GM23248 (cell line): ENCODE measurements around the gene PEX14.

Source experiments
- EZH2 ChIP-seq: fragments of 200-600 bp; sonication (generic); IDR thresholded peaks from 2 replicates; pipeline ENCODE4 v1.6.1; 2018; ENCODE audit warnings: antibody characterized with exemption, mild to moderate bottlenecking; ENCODE audit not compliant: insufficient read depth, poor library complexity, severe bottlenecking
- EZH2phosphoT487 ChIP-seq: fragments of 200-600 bp; sonication (generic); IDR thresholded peaks from 2 replicates; pipeline ENCODE4 v1.6.1; 2018; ENCODE audit warnings: antibody characterized with exemption, moderate library complexity, mild to moderate bottlenecking, low read depth; ENCODE audit not compliant: insufficient read depth

DNA sequence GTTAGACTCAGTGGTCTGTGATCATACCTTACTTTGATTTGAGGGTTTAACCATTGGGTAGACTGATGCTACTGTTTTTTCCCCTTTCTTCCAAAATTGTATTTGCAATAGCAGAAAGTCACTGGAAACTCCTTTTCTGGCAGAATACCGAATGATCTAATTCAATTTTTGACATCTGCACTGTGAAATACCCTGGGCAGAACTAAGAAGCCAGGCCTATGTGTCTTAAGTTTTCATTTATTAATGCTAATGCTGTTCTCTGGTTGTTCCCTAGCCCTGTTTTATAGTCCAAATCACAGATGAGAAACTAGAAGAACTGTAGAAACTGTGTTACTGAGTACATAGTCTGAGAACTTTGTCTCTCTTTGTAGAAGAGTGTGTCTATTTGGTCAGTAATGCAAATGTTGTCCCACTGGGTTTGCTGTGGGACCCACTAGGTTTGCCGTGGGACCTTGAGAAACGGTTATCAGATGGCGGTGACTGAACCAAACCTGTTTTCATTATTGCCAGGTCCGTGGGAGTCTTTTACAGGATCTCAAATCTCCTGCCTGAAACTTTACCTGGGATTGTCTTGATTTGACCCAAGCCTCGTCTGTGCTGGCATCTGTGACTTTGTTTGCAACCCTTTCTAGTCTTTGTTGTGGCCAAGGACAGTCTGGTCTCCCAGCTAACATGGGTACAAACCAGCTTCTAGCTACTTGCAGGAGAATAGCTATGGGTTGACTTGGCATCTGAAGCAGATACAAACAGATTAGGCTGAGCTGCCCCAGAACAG is 41.4 kb downstream of the PEX14 start:
- no peak for TF ChIP-seq EZH2phosphoT487
- no peak for TF ChIP-seq EZH2
